ENCODE data around the gene PAXIP1. TPM values are rescaled to one million over a fixed set of nuclear protein-coding genes. Genes with fewer than 3 reads are reported as not detected.

PAXIP1 gene
- total RNA-seq, 1 donor from 2014 or later, result 16.8 TPM

DNA sequence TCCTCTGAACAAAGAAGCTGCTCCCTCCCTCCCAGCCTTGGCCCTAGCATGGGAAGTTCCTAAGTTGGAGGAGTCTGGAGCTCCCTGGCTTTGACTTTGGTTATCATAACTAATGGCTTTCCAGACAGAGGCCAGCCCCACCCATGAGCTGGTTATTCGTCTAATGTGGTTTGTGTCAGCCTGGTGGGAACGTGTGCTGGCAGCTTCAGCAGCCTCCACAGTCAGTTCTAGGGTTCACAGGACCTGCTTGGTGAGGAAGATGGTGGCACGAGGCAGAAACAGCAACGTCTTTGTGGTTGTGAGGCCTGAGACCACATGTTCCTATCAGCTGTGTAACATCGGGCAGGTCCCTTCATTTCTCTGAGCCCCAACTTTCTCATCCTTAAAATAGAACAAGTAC lies 103.1 kb downstream of the PAXIP1 start:
- peaks cover 5% of the 10 kb centered on the region for H3K27me3 Mint-ChIP-seq (ENCODE audit: unreplicated experiment)
- H3K9me3 Mint-ChIP-seq (ENCODE audit: unreplicated experiment), result peaks cover 6% of the 10 kb centered on the region
- no peak overlapping the region for H3K4me3 Mint-ChIP-seq (ENCODE audit: unreplicated experiment)
- no peak overlapping the region for H3K27ac Mint-ChIP-seq (ENCODE audit: unreplicated experiment)
- H3K36me3 Mint-ChIP-seq (ENCODE audit: low read depth, unreplicated experiment), result no peaks in the 10 kb centered on the region
- no peak for DNase-seq (ENCODE audit: low spot score)
- TF ChIP-seq, protein P1, sequence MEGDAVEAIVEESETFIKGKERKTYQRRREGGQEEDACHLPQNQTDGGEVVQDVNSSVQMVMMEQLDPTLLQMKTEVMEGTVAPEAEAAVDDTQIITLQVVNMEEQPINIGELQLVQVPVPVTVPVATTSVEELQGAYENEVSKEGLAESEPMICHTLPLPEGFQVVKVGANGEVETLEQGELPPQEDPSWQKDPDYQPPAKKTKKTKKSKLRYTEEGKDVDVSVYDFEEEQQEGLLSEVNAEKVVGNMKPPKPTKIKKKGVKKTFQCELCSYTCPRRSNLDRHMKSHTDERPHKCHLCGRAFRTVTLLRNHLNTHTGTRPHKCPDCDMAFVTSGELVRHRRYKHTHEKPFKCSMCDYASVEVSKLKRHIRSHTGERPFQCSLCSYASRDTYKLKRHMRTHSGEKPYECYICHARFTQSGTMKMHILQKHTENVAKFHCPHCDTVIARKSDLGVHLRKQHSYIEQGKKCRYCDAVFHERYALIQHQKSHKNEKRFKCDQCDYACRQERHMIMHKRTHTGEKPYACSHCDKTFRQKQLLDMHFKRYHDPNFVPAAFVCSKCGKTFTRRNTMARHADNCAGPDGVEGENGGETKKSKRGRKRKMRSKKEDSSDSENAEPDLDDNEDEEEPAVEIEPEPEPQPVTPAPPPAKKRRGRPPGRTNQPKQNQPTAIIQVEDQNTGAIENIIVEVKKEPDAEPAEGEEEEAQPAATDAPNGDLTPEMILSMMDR (IDR thresholded peaks at IDR 0.05; ENCODE audit: unreplicated experiment), result no peak
- H3K4me1 Mint-ChIP-seq (ENCODE audit: unreplicated experiment), result peaks cover 11% of the 10 kb centered on the region

GRCh38 chr7:154898973-154899855 lies 103.7 kb downstream of the PAXIP1 start:
- no peak for DNase-seq (ENCODE audit: low spot score)
- Mint-ChIP-seq H3K4me1 (ENCODE audit: unreplicated experiment) (peaks cover 11% of the 10 kb centered on the region), H3K27ac (ENCODE audit: unreplicated experiment) (no peak overlapping the region), H3K27me3 (ENCODE audit: unreplicated experiment) (peaks cover 5% of the 10 kb centered on the region), H3K4me3 (ENCODE audit: unreplicated experiment) (no peak overlapping the region), H3K36me3 (ENCODE audit: low read depth, unreplicated experiment) (no peaks in the 10 kb centered on the region), H3K9me3 (ENCODE audit: unreplicated experiment) (peaks cover under 1% of the 10 kb centered on the region)
- TF ChIP-seq, protein P1 (IDR thresholded peaks at IDR 0.05; ENCODE audit: unreplicated experiment), result no peak

- Mint-ChIP-seq H3K36me3 (ENCODE audit: low read depth, unreplicated experiment) (no peaks in the 10 kb centered on the region), H3K27ac (ENCODE audit: unreplicated experiment) (no peak overlapping the region), H3K27me3 (ENCODE audit: unreplicated experiment) (peaks cover 6% of the 10 kb centered on the region), H3K4me1 (ENCODE audit: unreplicated experiment) (peaks cover 11% of the 10 kb centered on the region), H3K9me3 (ENCODE audit: unreplicated experiment) (no peaks in the 10 kb centered on the region), H3K4me3 (ENCODE audit: unreplicated experiment) (no peak overlapping the region)
- DNase-seq (ENCODE audit: low spot score), result no peak
- TF ChIP-seq, protein P1 (IDR thresholded peaks at IDR 0.05; ENCODE audit: unreplicated experiment), result no peak
Observed at GRCh38 chr7:154896076-154896475, 106.8 kb downstream of the PAXIP1 start.

Other genes starting within 250 kb of the PAXIP1 start
- gene HTR5A, start 67.2 kb upstream of the PAXIP1 start, total RNA-seq (ENCODE audit: unreplicated experiment), result 0.08 TPM

Measured in endothelial cell (in vitro differentiated cells).